Panc1 (cell line): ENCODE results near the gene GRHL3. TPM values are rescaled to one million over a fixed set of nuclear protein-coding genes. Genes with fewer than 3 reads are reported as not detected.
A peak's percentile ranks its signal among the peaks of the same experiment; 100 is the strongest.

ENCODE experiments used
- ATAC-seq: fragments of 200-7000 bp; cut with Tn5 transposase; 2 replicates; pipeline ENCODE4 v1.9.1; 2020; ENCODE audit warnings: mild to moderate bottlenecking, moderate library complexity
- BruUV-seq: library from RNA; stranded (reverse); fragments of 400-500 nt; replicated peaks from 2 replicates; lab custom pipeline; 2021; lab: Mats Ljungman, UMichigan
- CTCF ChIA-PET: fragments of 300-600 bp; sonication (Branson Sonifier 250); formaldehyde crosslinking; loops from one replicate; lab custom pipeline; 2022; ENCODE audit warnings: antibody characterized with exemption; lab: Charles Lee
- POLR2A ChIA-PET: fragments of 300-600 bp; sonication (Branson Sonifier 250); formaldehyde crosslinking; loops from one replicate; lab custom pipeline; 2022; ENCODE audit warnings: antibody characterized with exemption; lab: Charles Lee
- DNase-seq: peaks from one replicate; pipeline ENCODE4 v3.0.0-alpha.2; 2010; ENCODE audit warnings: low read depth, low spot score
- H3K27ac ChIP-seq: 2 replicates; pipeline ENCODE4 v1.5.1; 2011; ENCODE audit warnings: mild to moderate bottlenecking, low read length, inconsistent platforms
- H3K27me3 ChIP-seq: fragments of 200-500 bp; sonication (Bioruptor generic); 2 replicates; pipeline ENCODE4 v1.6.0; 2014; ENCODE audit warnings: low read length, inconsistent platforms; ENCODE audit not compliant: control insufficient read depth, insufficient read depth
- H3K36me3 ChIP-seq: fragments of 200-500 bp; sonication (Bioruptor generic); 2 replicates; pipeline ENCODE4 v1.5.1; 2014; ENCODE audit warnings: inconsistent platforms, mild to moderate bottlenecking, low read length, moderate library complexity; ENCODE audit not compliant: control insufficient read depth, insufficient read depth
- H3K4me1 ChIP-seq: 2 replicates; pipeline ENCODE4 v1.5.1; 2011; ENCODE audit warnings: inconsistent platforms, mild to moderate bottlenecking, low read length, moderate library complexity; ENCODE audit not compliant: control insufficient read depth, insufficient read depth
- H3K4me3 ChIP-seq, 2 experiments: 2 replicates each; pipeline ENCODE4 v1.5.1; 2011 to 2012; ENCODE audit warnings: low read depth in 2 of 2, low read length in 2 of 2, mild to moderate bottlenecking in 2 of 2, inconsistent platforms in 1 of 2, moderate library complexity in 1 of 2
- H3K9me3 ChIP-seq: fragments of 200-500 bp; sonication (Bioruptor generic); 2 replicates; pipeline ENCODE4 v1.5.1; 2014; ENCODE audit warnings: low read depth, mild to moderate bottlenecking, inconsistent platforms, low read length, moderate library complexity; ENCODE audit not compliant: control insufficient read depth, insufficient read depth
- CTCF ChIP-seq: fragments of 450-650 bp; IDR thresholded peaks from 2 replicates; pipeline ENCODE4 v1.5.1; 2017; ENCODE audit warnings: mild to moderate bottlenecking
- POLR2AphosphoS5 ChIP-seq: IDR thresholded peaks from 2 replicates; pipeline ENCODE4 v1.6.1; 2012; ENCODE audit warnings: mild to moderate bottlenecking, low read depth, low read length, moderate library complexity
- REST ChIP-seq, 2 experiments: IDR thresholded peaks; 2 replicates each; pipeline ENCODE4 v1.6.1; 2011 to 2012; ENCODE audit warnings: low read depth in 2 of 2, control low read depth in 1 of 2, low read length in 1 of 2, mild to moderate bottlenecking in 1 of 2, moderate library complexity in 1 of 2; ENCODE audit not compliant: insufficient read depth in 1 of 2
- SIN3A ChIP-seq: IDR thresholded peaks from 2 replicates; pipeline ENCODE4 v1.6.1; 2012; ENCODE audit warnings: low read depth, mild to moderate bottlenecking, low read length, moderate library complexity, borderline replicate concordance; ENCODE audit not compliant: insufficient read depth
- TCF7L2 ChIP-seq: IDR thresholded peaks from 2 replicates; pipeline ENCODE4 v1.6.1; 2011; ENCODE audit warnings: mild to moderate bottlenecking, low read depth, low read length, inconsistent platforms
- in situ Hi-C: cut with HindIII; loops from 2 replicates; pipeline ENCODE4 v1.10.0; 2016; ENCODE audit warnings: low sequenced_read_pairs, low pct_unique_long_range_greater_than_20kb
- intact Hi-C: fragments of 100-400 bp; cut with micrococcal nuclease; formaldehyde crosslinking; loops from one replicate; pipeline ENCODE4 v1.10.0; 2022; ENCODE audit not compliant: unreplicated experiment
- total RNA-seq: library from RNA; stranded (reverse); gene quantifications from one replicate; pipeline ENCODE4 v1.2.1, GENCODE V29; 2021; ENCODE audit not compliant: unreplicated experiment

Gene GRHL3
- total RNA-seq, 1 experiment from 2014 or later: 16.7 TPM

GRCh38 chr1:24282491-24282890 lies 36.7 kb upstream of the GRHL3 start:
- in situ Hi-C loops: no loop called here

GRCh38 chr1:24283326-24284155 lies 35.6 kb upstream of the GRHL3 start:
- Histone ChIP-seq H3K27me3 (no peaks in the 10 kb centered on the region), H3K36me3 (no peaks in the 10 kb centered on the region), H3K9me3 (no peaks in the 10 kb centered on the region), H3K4me1 (peaks cover 34% of the 10 kb centered on the region), H3K4me3 (peak overlapping the region in 1 of 2 experiments; percentile 15; a peak in 1 of 4 replicates), H3K27ac (peak overlapping the region; percentile 68)
- ChIA-PET POLR2A (no interaction called here), CTCF (interaction anchor here (0.6 kb wide), 1 partner anchor 300 kb away, joined by 6 read pairs; no protein-coding TSS in a partner anchor)
- intact Hi-C loops (no loop called here), in situ Hi-C loops (no loop called here)
- ATAC-seq (peak; percentile 85), DNase-seq (peak; percentile 89)
- no TSS peak for BruUV-seq
- TF ChIP-seq SIN3A (no peak), REST (IDR thresholded peaks at IDR 0.05; ENCODE audit: insufficient read depth in 1 of 2, low read depth in 2 of 2, low read length in 1 of 2) (peak in 1 of 2 experiments; percentile 25; a peak in 1 of 4 replicates), CTCF (no peak), POLR2AphosphoS5 (peak; percentile 51; the same call in 1 of the 2 replicates)

More at GRCh38 chr1:24282491-24282890, 36.7 kb upstream of the GRHL3 start:
- intact Hi-C loops: no loop called here
- ATAC-seq (no peak), DNase-seq (no peak)
- BruUV-seq: no TSS peak
- Histone ChIP-seq H3K27ac (no peak overlapping the region), H3K36me3 (no peaks in the 10 kb centered on the region), H3K9me3 (no peaks in the 10 kb centered on the region), H3K4me3 (no peak overlapping the region), H3K27me3 (no peaks in the 10 kb centered on the region), H3K4me1 (peaks cover 36% of the 10 kb centered on the region)
- CTCF ChIA-PET: no interaction called here
- no peak for TF ChIP-seq POLR2AphosphoS5
- TF ChIP-seq TCF7L2: no peak
- no peak for TF ChIP-seq SIN3A
- no peak for TF ChIP-seq CTCF
- POLR2A ChIA-PET: no interaction called here
